ENCODE results near the gene ACAP3. TPM values are rescaled to one million over a fixed set of nuclear protein-coding genes. Genes with fewer than 3 reads are reported as not detected.

ACAP3 gene
- polyA plus RNA-seq, 4 donors = 28.6 to 71.1 (median 50.6) TPM

DNA sequence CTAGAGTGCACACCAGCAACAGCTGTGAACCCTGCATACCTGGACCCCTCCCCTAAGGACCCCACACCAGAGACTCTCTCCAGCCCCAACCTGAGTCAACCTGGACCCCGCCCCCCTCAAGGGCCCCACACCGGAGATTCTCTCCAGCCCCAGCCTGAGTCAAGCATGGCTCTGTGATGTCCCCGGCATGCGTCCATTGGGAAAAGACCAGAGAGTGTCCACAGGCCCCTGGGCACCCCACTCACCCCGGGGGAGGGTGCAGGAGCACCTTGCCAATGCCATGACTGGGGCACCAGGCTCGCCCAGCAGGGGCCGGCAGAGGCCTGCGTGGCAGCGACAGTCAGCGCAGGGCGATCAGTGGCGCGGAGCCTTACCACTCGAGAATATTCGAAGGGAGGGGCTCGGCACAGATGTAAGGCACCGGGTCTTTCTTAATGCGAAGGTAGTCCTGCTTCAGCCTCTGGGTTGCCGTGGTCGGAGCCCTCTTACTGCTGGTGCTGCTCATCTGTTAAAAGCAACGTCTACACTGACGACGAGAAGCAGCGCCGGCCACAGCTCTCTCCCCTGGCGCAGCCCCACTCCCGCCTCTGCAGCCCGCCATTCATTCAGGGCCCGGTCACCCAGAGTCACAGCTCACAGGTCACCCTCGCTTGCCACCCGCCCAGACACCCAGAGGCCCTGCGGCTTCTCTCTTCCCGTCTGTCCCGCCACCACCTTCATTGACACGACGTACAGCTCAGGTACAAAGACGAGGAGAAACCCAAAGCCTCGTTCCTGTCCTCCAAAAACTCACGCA lies 40.0 kb downstream of the ACAP3 start:
- no peak for FAIRE-seq
- H3K4me1 ChIP-seq (ENCODE audit: control insufficient read depth in 3 of 3, insufficient read depth in 2 of 3, low read depth in 1 of 3, low read length in 2 of 3) = peaks cover 3 to 20% (median 10%) of the 10 kb centered on the region in 3 donors
- H3K4me3 ChIP-seq (ENCODE audit: low read depth in 1 of 3, low read length in 3 of 3) = no peak overlapping the region
- no peaks in the 10 kb centered on the region for H3K27me3 ChIP-seq (ENCODE audit: control insufficient read depth in 3 of 3, insufficient read depth in 3 of 3, low read length in 3 of 3)
- no peaks in the 10 kb centered on the region for H3K9me3 ChIP-seq (ENCODE audit: control insufficient read depth in 2 of 2, insufficient read depth in 1 of 2, low read depth in 1 of 2, low read length in 1 of 2)
- 95 to 97% (median 95%) methylated on average over 39 of the region's 39 CpGs for WGBS, 3 donors
- no peak overlapping the region for H3K27ac ChIP-seq (ENCODE audit: low read depth in 1 of 3, low read length in 2 of 3)
- DNase-seq = no peak
- H3K36me3 ChIP-seq (ENCODE audit: control insufficient read depth in 3 of 3, insufficient read depth in 2 of 3, low read depth in 1 of 3, low read length in 3 of 3) = peaks cover 3 to 84% (median 13%) of the 10 kb centered on the region in 3 donors

DNA sequence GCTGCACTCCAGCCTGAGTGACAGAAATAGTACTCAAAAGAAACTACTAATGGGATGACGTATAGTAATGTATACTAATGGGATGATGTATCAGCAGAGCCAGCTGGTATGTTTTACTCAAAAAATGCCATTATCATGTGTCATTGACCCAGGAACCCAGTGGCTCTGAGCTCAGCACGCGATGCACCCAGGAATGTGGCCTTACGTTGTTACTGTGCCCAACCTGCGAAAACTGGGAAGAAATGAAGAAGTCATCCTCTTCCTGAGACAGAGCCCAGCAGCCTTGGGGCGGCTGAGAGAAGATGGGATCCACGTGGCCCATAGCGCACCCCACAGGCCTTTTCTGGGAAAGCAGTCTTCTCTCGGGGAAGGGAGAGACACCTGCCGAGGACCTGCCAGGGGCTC lies 42.9 kb downstream of the ACAP3 start:
- no peak overlapping the region for H3K27ac ChIP-seq (ENCODE audit: low read depth in 1 of 3, low read length in 2 of 3)

DNA sequence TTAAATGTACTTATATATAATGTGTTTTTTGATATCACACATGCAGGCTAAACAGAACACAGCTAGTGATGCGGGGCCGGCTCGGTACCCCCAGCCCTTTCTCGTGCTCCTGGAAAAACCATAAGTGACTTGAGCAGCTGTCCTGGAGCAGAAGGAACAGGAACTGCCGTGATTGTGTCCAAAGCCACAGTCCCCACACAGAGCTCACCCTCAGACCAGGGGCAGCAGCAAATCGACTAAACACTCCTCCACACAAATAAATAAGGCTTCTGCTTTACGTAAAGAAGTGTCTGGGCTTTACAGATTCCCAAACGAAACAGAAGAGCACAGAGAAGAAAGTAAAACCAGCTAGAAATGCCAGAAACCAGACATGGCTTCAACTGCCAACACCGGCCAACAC lies 43.7 kb downstream of the ACAP3 start:
- no peak for FAIRE-seq

More for the DNA sequence above, 42.9 kb downstream of the ACAP3 start:
- peaks cover 11 to 88% (median 23%) of the 10 kb centered on the region in 3 donors for H3K36me3 ChIP-seq (ENCODE audit: control insufficient read depth in 3 of 3, insufficient read depth in 2 of 3, low read depth in 1 of 3, low read length in 3 of 3)
- no peak overlapping the region for H3K4me3 ChIP-seq (ENCODE audit: low read depth in 1 of 3, low read length in 3 of 3)
- no peaks in the 10 kb centered on the region for H3K4me1 ChIP-seq (ENCODE audit: control insufficient read depth in 3 of 3, insufficient read depth in 2 of 3, low read depth in 1 of 3, low read length in 2 of 3)
- WGBS, 3 donors = 79 to 88% (median 84%) methylated on average over 10 of the region's 10 CpGs
- H3K27me3 ChIP-seq (ENCODE audit: control insufficient read depth in 3 of 3, insufficient read depth in 3 of 3, low read length in 3 of 3) = no peaks in the 10 kb centered on the region
- DNase-seq = no peak
- no peaks in the 10 kb centered on the region for H3K9me3 ChIP-seq (ENCODE audit: control insufficient read depth in 2 of 2, insufficient read depth in 1 of 2, low read depth in 1 of 2, low read length in 1 of 2)
- FAIRE-seq = no peak

GRCh38 chr1:1262758-1263157 lies 45.0 kb downstream of the ACAP3 start:
- Histone ChIP-seq H3K27ac (ENCODE audit: low read depth in 1 of 3, low read length in 2 of 3) (no peak overlapping the region), H3K9me3 (ENCODE audit: control insufficient read depth in 2 of 2, insufficient read depth in 1 of 2, low read depth in 1 of 2, low read length in 1 of 2) (no peaks in the 10 kb centered on the region), H3K27me3 (ENCODE audit: control insufficient read depth in 3 of 3, insufficient read depth in 3 of 3, low read length in 3 of 3) (no peaks in the 10 kb centered on the region), H3K4me1 (ENCODE audit: control insufficient read depth in 3 of 3, insufficient read depth in 2 of 3, low read depth in 1 of 3, low read length in 2 of 3) (no peaks in the 10 kb centered on the region), H3K4me3 (ENCODE audit: low read depth in 1 of 3, low read length in 3 of 3) (no peak overlapping the region), H3K36me3 (ENCODE audit: control insufficient read depth in 3 of 3, insufficient read depth in 2 of 3, low read depth in 1 of 3, low read length in 3 of 3) (peaks cover 11 to 87% (median 23%) of the 10 kb centered on the region in 3 donors)
- WGBS, 3 donors = 93 to 97% (median 95%) methylated on average over 8 of the region's 8 CpGs
- FAIRE-seq = no peak
- no peak for DNase-seq

More for the DNA sequence above, 43.7 kb downstream of the ACAP3 start:
- H3K27ac ChIP-seq (ENCODE audit: low read depth in 1 of 3, low read length in 2 of 3) = no peak overlapping the region
- 88 to 95% (median 94%) methylated on average over 9 of the region's 9 CpGs for WGBS, 3 donors
- no peak overlapping the region for H3K4me3 ChIP-seq (ENCODE audit: low read depth in 1 of 3, low read length in 3 of 3)
- H3K27me3 ChIP-seq (ENCODE audit: control insufficient read depth in 3 of 3, insufficient read depth in 3 of 3, low read length in 3 of 3) = no peaks in the 10 kb centered on the region
- DNase-seq = no peak
- H3K4me1 ChIP-seq (ENCODE audit: control insufficient read depth in 3 of 3, insufficient read depth in 2 of 3, low read depth in 1 of 3, low read length in 2 of 3) = no peaks in the 10 kb centered on the region
- H3K9me3 ChIP-seq (ENCODE audit: control insufficient read depth in 2 of 2, insufficient read depth in 1 of 2, low read depth in 1 of 2, low read length in 1 of 2) = no peaks in the 10 kb centered on the region
- peaks cover 11 to 91% (median 23%) of the 10 kb centered on the region in 3 donors for H3K36me3 ChIP-seq (ENCODE audit: control insufficient read depth in 3 of 3, insufficient read depth in 2 of 3, low read depth in 1 of 3, low read length in 3 of 3)

DNA sequence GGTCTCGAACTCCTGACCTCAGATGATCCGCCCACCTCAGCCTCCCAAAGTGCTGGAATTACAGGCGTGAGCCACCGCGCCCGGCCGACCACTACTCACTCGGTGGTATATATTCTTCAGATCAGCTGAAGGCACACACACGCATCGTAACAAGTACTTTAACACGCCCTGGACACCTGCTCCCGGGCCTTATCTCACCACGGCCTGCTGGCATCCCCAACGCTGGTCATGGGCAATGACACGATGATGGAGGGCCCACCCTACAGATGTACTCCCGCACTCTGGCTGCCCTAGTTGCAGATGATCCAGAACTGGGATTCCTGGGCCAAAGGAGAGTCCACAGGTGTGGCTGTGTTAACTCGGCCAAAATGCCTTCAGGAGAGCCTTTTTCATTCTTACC lies 45.7 kb downstream of the ACAP3 start:
- Histone ChIP-seq H3K4me1 (ENCODE audit: control insufficient read depth in 3 of 3, insufficient read depth in 2 of 3, low read depth in 1 of 3, low read length in 2 of 3) (no peaks in the 10 kb centered on the region), H3K4me3 (ENCODE audit: low read depth in 1 of 3, low read length in 3 of 3) (no peak overlapping the region), H3K9me3 (ENCODE audit: control insufficient read depth in 2 of 2, insufficient read depth in 1 of 2, low read depth in 1 of 2, low read length in 1 of 2) (no peaks in the 10 kb centered on the region), H3K27me3 (ENCODE audit: control insufficient read depth in 3 of 3, insufficient read depth in 3 of 3, low read length in 3 of 3) (no peaks in the 10 kb centered on the region), H3K36me3 (ENCODE audit: control insufficient read depth in 3 of 3, insufficient read depth in 2 of 3, low read depth in 1 of 3, low read length in 3 of 3) (peaks cover 15 to 86% (median 17%) of the 10 kb centered on the region in 3 donors), H3K27ac (ENCODE audit: low read depth in 1 of 3, low read length in 2 of 3) (no peak overlapping the region)
- WGBS, 3 donors = 91 to 94% (median 94%) methylated on average over 15 to 17 of the region's 17 CpGs
- no peak for DNase-seq
- FAIRE-seq = no peak

DNA sequence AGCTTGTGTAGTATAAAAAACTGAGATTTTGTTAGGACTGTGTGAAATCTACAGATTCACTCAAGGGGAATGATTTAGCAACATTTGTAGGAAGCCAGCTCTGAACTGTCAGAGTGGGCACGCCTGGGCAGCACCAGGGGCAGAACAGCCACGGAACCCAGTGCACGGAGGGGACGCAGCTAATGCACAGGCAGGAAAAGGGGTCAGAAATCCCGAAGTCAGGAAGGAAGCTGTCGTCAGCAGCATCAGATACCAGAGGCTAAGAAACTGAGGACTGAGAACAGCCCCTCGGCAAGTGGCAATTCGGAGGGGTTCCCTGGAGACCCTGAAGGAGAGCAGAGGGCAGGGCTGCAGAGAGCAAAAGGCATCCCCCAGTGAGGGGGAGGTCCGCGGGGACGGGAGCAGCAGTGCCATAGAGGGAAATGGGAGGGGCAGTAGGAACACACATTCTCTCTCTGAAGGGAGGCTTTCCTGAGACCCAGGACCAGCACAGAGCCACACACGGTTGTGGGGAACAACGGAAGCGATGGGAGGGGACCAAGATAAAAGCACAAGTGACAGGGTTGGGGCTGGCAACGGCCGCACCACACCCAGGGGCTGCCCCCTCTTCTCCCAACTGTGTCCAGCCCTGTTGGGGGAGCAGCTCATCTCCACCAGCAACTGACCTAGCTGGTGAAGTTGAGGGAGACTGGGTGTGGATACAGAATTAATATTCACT lies 46.7 kb downstream of the ACAP3 start:
- FAIRE-seq = no peak
- H3K9me3 ChIP-seq (ENCODE audit: control insufficient read depth in 2 of 2, insufficient read depth in 1 of 2, low read depth in 1 of 2, low read length in 1 of 2) = no peaks in the 10 kb centered on the region

GRCh38 chr1:1259951-1260600 lies 47.7 kb downstream of the ACAP3 start:
- Histone ChIP-seq H3K4me3 (ENCODE audit: low read depth in 1 of 3, low read length in 3 of 3) (no peak overlapping the region), H3K36me3 (ENCODE audit: control insufficient read depth in 3 of 3, insufficient read depth in 2 of 3, low read depth in 1 of 3, low read length in 3 of 3) (peaks cover 19 to 89% (median 19%) of the 10 kb centered on the region in 3 donors), H3K4me1 (ENCODE audit: control insufficient read depth in 3 of 3, insufficient read depth in 2 of 3, low read depth in 1 of 3, low read length in 2 of 3) (no peaks in the 10 kb centered on the region), H3K27ac (ENCODE audit: low read depth in 1 of 3, low read length in 2 of 3) (no peak overlapping the region), H3K27me3 (ENCODE audit: control insufficient read depth in 3 of 3, insufficient read depth in 3 of 3, low read length in 3 of 3) (no peaks in the 10 kb centered on the region), H3K9me3 (ENCODE audit: control insufficient read depth in 2 of 2, insufficient read depth in 1 of 2, low read depth in 1 of 2, low read length in 1 of 2) (no peaks in the 10 kb centered on the region)
- FAIRE-seq (no peak), DNase-seq (no peak)
- 82 to 91% (median 84%) methylated on average over 26 of the region's 26 CpGs for WGBS, 3 donors

More for the DNA sequence above, 46.7 kb downstream of the ACAP3 start:
- no peaks in the 10 kb centered on the region for H3K27me3 ChIP-seq (ENCODE audit: control insufficient read depth in 3 of 3, insufficient read depth in 3 of 3, low read length in 3 of 3)
- WGBS, 3 donors = 72 to 86% (median 84%) methylated on average over 16 of the region's 16 CpGs
- H3K36me3 ChIP-seq (ENCODE audit: control insufficient read depth in 3 of 3, insufficient read depth in 2 of 3, low read depth in 1 of 3, low read length in 3 of 3) = peaks cover 17 to 89% (median 19%) of the 10 kb centered on the region in 3 donors
- H3K4me3 ChIP-seq (ENCODE audit: low read depth in 1 of 3, low read length in 3 of 3) = no peak overlapping the region
- no peaks in the 10 kb centered on the region for H3K4me1 ChIP-seq (ENCODE audit: control insufficient read depth in 3 of 3, insufficient read depth in 2 of 3, low read depth in 1 of 3, low read length in 2 of 3)
- H3K27ac ChIP-seq (ENCODE audit: low read depth in 1 of 3, low read length in 2 of 3) = no peak overlapping the region
- no peak for DNase-seq

- H3K4me1 ChIP-seq (ENCODE audit: control insufficient read depth in 3 of 3, insufficient read depth in 2 of 3, low read depth in 1 of 3, low read length in 2 of 3) = no peaks in the 10 kb centered on the region
- peaks cover 19 to 90% (median 25%) of the 10 kb centered on the region in 3 donors for H3K36me3 ChIP-seq (ENCODE audit: control insufficient read depth in 3 of 3, insufficient read depth in 2 of 3, low read depth in 1 of 3, low read length in 3 of 3)
- FAIRE-seq = no peak
- no peak overlapping the region for H3K4me3 ChIP-seq (ENCODE audit: low read depth in 1 of 3, low read length in 3 of 3)
- H3K9me3 ChIP-seq (ENCODE audit: control insufficient read depth in 2 of 2, insufficient read depth in 1 of 2, low read depth in 1 of 2, low read length in 1 of 2) = no peaks in the 10 kb centered on the region
- no peaks in the 10 kb centered on the region for H3K27me3 ChIP-seq (ENCODE audit: control insufficient read depth in 3 of 3, insufficient read depth in 3 of 3, low read length in 3 of 3)
- DNase-seq = no peak
- H3K27ac ChIP-seq (ENCODE audit: low read depth in 1 of 3, low read length in 2 of 3) = no peak overlapping the region
- WGBS, 3 donors = 93 to 94% (median 94%) methylated on average over 18 of the region's 18 CpGs
Measured at GRCh38 chr1:1259540-1259939, 48.2 kb downstream of the ACAP3 start.
